ENCODE measurements around the gene TMEM129.

- TF ChIP-seq CTCF (IDR thresholded peaks at IDR 0.05; ENCODE audit: borderline replicate concordance, extremely low read depth, low read length, poor library complexity, severe bottlenecking) (no peak), EZH2 (IDR thresholded peaks at IDR 0.05; ENCODE audit: borderline replicate concordance, low read depth, low read length, severe bottlenecking) (no peak)
Measured at GRCh38 chr4:1678244-1678643, 42.9 kb downstream of the TMEM129 start.
